Heart left ventricle (tissue), 16 donors: ENCODE results near the gene GALK2. TPM values are rescaled to one million over a fixed set of nuclear protein-coding genes. Genes with fewer than 3 reads are reported as not detected.
A peak's percentile ranks its signal among the peaks of the same experiment; 100 is the strongest.

Experiments used
- ATAC-seq, 4 donors: fragments of 200-7000 bp; cut with Tn5 transposase; one replicate each; pipeline ENCODE4 v1.9.1; 2020 to 2022; ENCODE audit warnings: moderate library complexity in 4 of 4, mild to moderate bottlenecking in 3 of 4, moderate number of reproducible peaks in 1 of 4
- DNase-seq, 5 donors: peaks; one replicate each; pipeline ENCODE4 v3.0.0-alpha.2; 2020
- H3K27ac ChIP-seq, 12 donors: fragments of 200-600 bp; sonication (generic) in 4 of 12; one replicate each; pipeline versions ENCODE4 v1.5.0 to v1.8.0; 2016 to 2022; ENCODE audit warnings: mild to moderate bottlenecking in 2 of 12
- H3K27me3 ChIP-seq, 9 donors: fragments of 200-600 bp; sonication (generic) in 2 of 9; one replicate each; pipeline versions ENCODE4 v1.5.1 to v1.8.0; 2016 to 2022; ENCODE audit warnings: mild to moderate bottlenecking in 3 of 9
- H3K36me3 ChIP-seq, 9 donors: fragments of 200-600 bp; sonication (generic) in 2 of 9; one replicate each; pipeline versions ENCODE4 v1.5.0 to v1.8.0; 2018 to 2022; ENCODE audit warnings: mild to moderate bottlenecking in 2 of 9
- H3K4me1 ChIP-seq, 12 donors: fragments of 200-600 bp; sonication (generic) in 4 of 12; one replicate each; pipeline versions ENCODE4 v1.5.0 to v1.8.0; 2016 to 2022; ENCODE audit warnings: mild to moderate bottlenecking in 3 of 12
- H3K4me3 ChIP-seq, 12 donors: fragments of 200-600 bp; sonication (generic) in 4 of 12; one replicate each; pipeline versions ENCODE4 v1.5.0 to v1.8.0; 2017 to 2022; ENCODE audit warnings: mild to moderate bottlenecking in 9 of 12, moderate library complexity in 4 of 12
- H3K9me3 ChIP-seq, 12 donors: fragments of 200-600 bp; sonication (generic) in 4 of 12; one replicate each; pipeline versions ENCODE4 v1.5.0 to v1.8.0; 2016 to 2022; ENCODE audit warnings: mild to moderate bottlenecking in 1 of 12
- POLR2A ChIP-seq, 2 donors: fragments of 450-650 bp; IDR thresholded peaks; one replicate each; pipeline ENCODE4 v1.6.1; 2017; ENCODE audit warnings: antibody characterized with exemption in 2 of 2, mild to moderate bottlenecking in 2 of 2, moderate library complexity in 2 of 2
- WGBS, 4 donors: extraction: QIAGEN DNeasy Blood & Tissue Kit in 2 of 4; methylation state at CpG; one replicate each; pipeline versions ENCODE4 v1.1.5 to v1.1.7; 2013 to 2018; 5-methylcytosine and 5-hydroxymethylcytosine counted together
- intact Hi-C, 10 donors: fragments of 100-400 bp; cut with DNase I; formaldehyde crosslinking; loops; one replicate each; pipeline versions ENCODE4 v1.11.1 to v1.14.2; 2022
- polyA plus RNA-seq, 2 donors: library from polyadenylated mRNA; stranded (reverse); fragments of 200-250 nt; gene quantifications; one replicate each; pipeline ENCODE4 v1.2.3, GENCODE V29; 2013
- total RNA-seq, 9 donors: library from RNA; depleted of rRNA in 2 of 9; stranded (reverse); fragments of >200 nt in 2 of 9; fragmentation: NEBNext Ultra II Directional in 3 of 9; extraction: Animal tissue kit (Norgen Biotek cat#: 25700) in 3 of 9; gene quantifications; one replicate each; pipeline versions ENCODE4 v1.1.0 to v1.2.4, GENCODE V29; 2016 to 2023
- TF ChIP-seq, protein P1 (sequence below), 12 donors: fragments of 200-600 bp; sonication (generic) in 4 of 12; IDR thresholded peaks; one replicate each; pipeline versions ENCODE4 v1.5.0 to v1.8.0; 2018 to 2022; ENCODE audit warnings: antibody characterized with exemption in 12 of 12, mild to moderate bottlenecking in 5 of 12
- donor health status: ischemic (EF 13 %, LVEDD 7.1; RV severe dilation, severe dysfunction).
- donor health status: healthy with polysubstance abuse.
- donor health status: DM: no; HTN: yes; CAD: no.
- donor health status: DM: no; HTN: no; CAD: no.
- donor health status: ischemic (EF 25% LVEDD 6.9; RV normal size, moderate dysfunction).
- donor health status: ischemic (EF 25% LVEDD 5.7; RV mildly dilated, moderate dysfunction).
- donor health status: healthy.
- donor health status: DM: yes; HTN: yes; CAD: no.
- donor health status: ischemic (EF 35%, LVEDD 5.7; RV mildly dilated, moderate dysfunction).
- donor health status: nonischemic (EF 11% LVEDD 7.7; RV severe dilation, severe dysfunction).
- donor health status: DM: yes; HTN: yes; CAD: no.
- donor health status: PGD.
- donor health status: ischemic (EF 29% LVEDD 5.4; RV normal size, mild dysfunction).
- donor health status: nonischemic (EF 23%, LVEDD 6.1; RV moderate dilation, normal function).

The GALK2 gene
- total and polyA plus RNA-seq, 11 donors, result 8.3 to 55.3 (median 35.2) TPM

DNA sequence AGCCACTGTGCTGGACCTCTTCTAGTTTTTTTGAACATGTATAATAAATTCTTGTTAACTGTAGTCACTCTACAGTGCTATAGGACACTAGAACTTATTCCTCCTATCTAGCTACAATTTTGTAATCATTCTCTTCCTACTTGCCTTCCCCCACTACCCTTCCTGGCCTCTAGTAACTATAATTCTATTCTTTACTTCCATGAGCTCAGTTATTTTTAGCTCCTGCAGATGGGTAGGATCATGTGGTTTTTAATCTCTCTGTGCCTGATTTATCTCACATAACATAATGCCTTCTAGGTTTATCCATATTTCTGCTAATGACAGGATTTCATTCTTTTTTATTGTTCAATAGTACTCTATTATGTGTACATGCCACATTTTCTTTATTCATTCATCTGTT lies 139.8 kb downstream of the GALK2 start:
- peaks cover 0 to 25% (median 9%) of the 10 kb centered on the region in 12 donors for H3K4me1 ChIP-seq
- H3K9me3 ChIP-seq, result no peaks in the 10 kb centered on the region
- DNase-seq, result no peak
- H3K4me3 ChIP-seq, result no peak overlapping the region
- TF ChIP-seq POLR2A (IDR thresholded peaks at IDR 0.05), result no peak
- TF ChIP-seq, protein P1, sequence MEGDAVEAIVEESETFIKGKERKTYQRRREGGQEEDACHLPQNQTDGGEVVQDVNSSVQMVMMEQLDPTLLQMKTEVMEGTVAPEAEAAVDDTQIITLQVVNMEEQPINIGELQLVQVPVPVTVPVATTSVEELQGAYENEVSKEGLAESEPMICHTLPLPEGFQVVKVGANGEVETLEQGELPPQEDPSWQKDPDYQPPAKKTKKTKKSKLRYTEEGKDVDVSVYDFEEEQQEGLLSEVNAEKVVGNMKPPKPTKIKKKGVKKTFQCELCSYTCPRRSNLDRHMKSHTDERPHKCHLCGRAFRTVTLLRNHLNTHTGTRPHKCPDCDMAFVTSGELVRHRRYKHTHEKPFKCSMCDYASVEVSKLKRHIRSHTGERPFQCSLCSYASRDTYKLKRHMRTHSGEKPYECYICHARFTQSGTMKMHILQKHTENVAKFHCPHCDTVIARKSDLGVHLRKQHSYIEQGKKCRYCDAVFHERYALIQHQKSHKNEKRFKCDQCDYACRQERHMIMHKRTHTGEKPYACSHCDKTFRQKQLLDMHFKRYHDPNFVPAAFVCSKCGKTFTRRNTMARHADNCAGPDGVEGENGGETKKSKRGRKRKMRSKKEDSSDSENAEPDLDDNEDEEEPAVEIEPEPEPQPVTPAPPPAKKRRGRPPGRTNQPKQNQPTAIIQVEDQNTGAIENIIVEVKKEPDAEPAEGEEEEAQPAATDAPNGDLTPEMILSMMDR (IDR thresholded peaks at IDR 0.05), result no peak
- H3K27me3 ChIP-seq, result no peaks in the 10 kb centered on the region
- H3K27ac ChIP-seq, result no peak overlapping the region
- peaks cover 0 to 14% (median 1%) of the 10 kb centered on the region in 9 donors for H3K36me3 ChIP-seq
- intact Hi-C loops, result no loop called here
- ATAC-seq, result no peak

DNA sequence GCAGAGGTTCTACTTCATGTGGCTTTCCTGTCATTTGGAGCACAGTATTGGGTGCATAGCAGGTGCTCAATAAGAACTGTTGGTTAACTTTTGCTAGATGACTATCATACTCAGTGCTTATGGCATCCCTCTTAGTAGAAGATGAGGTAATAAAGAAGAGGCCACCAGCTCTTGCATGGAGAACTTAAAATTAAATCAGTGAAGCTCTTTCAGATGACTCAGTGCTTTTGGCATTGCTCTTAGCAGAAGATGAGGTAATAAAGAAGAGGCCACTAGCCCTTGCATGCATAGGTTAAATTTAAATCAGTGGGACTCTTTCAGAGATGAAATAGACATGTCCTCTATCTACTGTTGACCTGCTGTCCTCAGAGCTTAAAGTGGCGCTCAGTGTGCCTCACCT lies 143.6 kb downstream of the GALK2 start:
- Histone ChIP-seq H3K36me3 (peaks cover 0 to 6% (median 0%) of the 10 kb centered on the region in 9 donors), H3K27ac (no peak overlapping the region), H3K9me3 (no peaks in the 10 kb centered on the region), H3K4me3 (no peak overlapping the region), H3K27me3 (no peaks in the 10 kb centered on the region), H3K4me1 (peaks cover 0 to 32% (median 12%) of the 10 kb centered on the region in 12 donors)
- ATAC-seq (peak in 1 of 4 donors; percentile 54), DNase-seq (no peak)
- intact Hi-C loops, result no loop called here
- TF ChIP-seq, protein P1 (IDR thresholded peaks at IDR 0.05), result no peak
- no peak for TF ChIP-seq POLR2A (IDR thresholded peaks at IDR 0.05)
- 89 to 100% (median 94%) methylated on average over 1 of the region's 1 CpG for WGBS, 4 donors

DNA sequence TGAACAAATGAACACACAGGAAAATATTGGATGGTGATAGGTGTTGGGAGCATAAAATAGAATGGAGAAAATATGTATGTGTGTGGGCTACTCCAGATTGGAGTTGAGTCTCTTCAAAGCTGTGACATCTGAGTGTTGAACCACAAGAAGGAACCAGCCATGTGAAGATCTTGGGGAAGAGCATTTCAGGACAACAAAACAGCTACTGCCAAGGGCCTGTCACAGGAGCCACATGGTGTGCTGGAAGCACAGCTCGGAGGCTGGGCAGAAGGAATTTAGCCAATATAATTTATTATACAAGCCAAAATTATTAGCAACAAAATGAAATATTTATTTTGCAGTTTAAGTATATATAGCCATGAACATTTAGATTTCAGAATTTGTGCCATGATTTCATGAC lies 144.7 kb downstream of the GALK2 start:
- WGBS, 4 donors, result 39 to 52% (median 48%) methylated on average over 1 of the region's 1 CpG
- Histone ChIP-seq H3K4me3 (no peak overlapping the region), H3K36me3 (peaks cover 0 to 12% (median 4%) of the 10 kb centered on the region in 9 donors), H3K9me3 (no peaks in the 10 kb centered on the region), H3K27me3 (no peaks in the 10 kb centered on the region), H3K4me1 (peaks cover 0 to 34% (median 11%) of the 10 kb centered on the region in 12 donors), H3K27ac (no peak overlapping the region)
- intact Hi-C loops, result no loop called here
- ATAC-seq, result peak in 2 of 4 donors; percentile 64 to 72
- peak in 2 of 5 donors; percentile 28 to 35 for DNase-seq
- TF ChIP-seq POLR2A (IDR thresholded peaks at IDR 0.05), result no peak

DNA sequence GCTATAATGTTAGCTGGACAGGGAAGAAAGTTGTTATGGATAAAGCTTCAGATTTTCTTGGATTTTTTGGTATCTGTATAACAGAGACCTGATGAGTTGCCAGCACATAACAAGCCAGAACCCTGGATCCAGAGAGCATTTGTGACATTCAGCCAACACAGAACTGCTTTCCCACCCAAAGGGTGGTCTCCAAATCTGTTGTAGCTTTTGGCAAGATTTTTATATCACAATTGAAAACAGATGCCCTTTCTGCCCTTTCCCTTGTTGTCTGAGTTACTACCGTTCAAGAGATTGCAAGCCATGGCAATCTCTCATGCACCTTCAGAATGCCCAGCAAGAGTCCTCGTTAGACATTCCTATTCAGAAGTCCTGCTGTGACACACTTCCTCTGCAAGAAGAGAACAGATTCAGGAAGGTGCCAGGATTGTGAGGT lies 145.4 kb downstream of the GALK2 start:
- H3K4me1 ChIP-seq, result peaks cover 0 to 31% (median 8%) of the 10 kb centered on the region in 12 donors
- no peak overlapping the region for H3K27ac ChIP-seq
- peaks cover 0 to 18% (median 11%) of the 10 kb centered on the region in 9 donors for H3K36me3 ChIP-seq
- ATAC-seq, result no peak
- DNase-seq, result no peak
- no peaks in the 10 kb centered on the region for H3K27me3 ChIP-seq
- H3K4me3 ChIP-seq, result no peak overlapping the region
- TF ChIP-seq, protein P1 (IDR thresholded peaks at IDR 0.05), result no peak
- TF ChIP-seq POLR2A (IDR thresholded peaks at IDR 0.05), result no peak
- no peaks in the 10 kb centered on the region for H3K9me3 ChIP-seq
- intact Hi-C loops, result no loop called here
- WGBS, 4 donors, result 44 to 53% (median 50%) methylated on average over 2 of the region's 2 CpGs

DNA sequence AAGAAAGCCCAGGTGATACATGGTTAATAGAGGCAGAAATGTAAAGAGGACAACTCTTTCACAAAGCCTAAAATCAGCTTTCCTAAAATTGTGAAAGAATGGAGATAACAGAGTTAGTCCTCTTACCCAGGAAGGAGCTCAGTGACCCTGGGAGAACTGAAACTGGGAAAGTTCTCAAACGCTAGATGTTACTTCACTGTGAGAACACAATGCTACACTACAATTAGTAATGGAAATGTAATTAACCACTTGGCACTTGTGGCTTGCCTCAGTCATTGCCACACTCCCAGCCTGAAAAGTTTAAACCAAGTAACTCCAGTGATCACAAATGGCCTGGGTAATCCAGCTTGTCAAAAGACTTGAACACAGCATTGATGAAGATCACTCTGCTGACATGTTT lies 150.3 kb downstream of the GALK2 start:
- 45 to 63% (median 60%) methylated on average over 1 of the region's 1 CpG for WGBS, 4 donors
- Histone ChIP-seq H3K27me3 (no peaks in the 10 kb centered on the region), H3K9me3 (no peaks in the 10 kb centered on the region), H3K36me3 (peaks cover 0 to 37% (median 18%) of the 10 kb centered on the region in 9 donors), H3K27ac (peak overlapping the region in 1 of 12 donors; percentile 15), H3K4me1 (peaks cover 0 to 10% (median 0%) of the 10 kb centered on the region in 12 donors), H3K4me3 (no peak overlapping the region)
- DNase-seq (no peak), ATAC-seq (no peak)
- intact Hi-C loops, result no loop called here
- TF ChIP-seq, protein P1 (IDR thresholded peaks at IDR 0.05), result no peak
- no peak for TF ChIP-seq POLR2A (IDR thresholded peaks at IDR 0.05)
